ENCODE measurements around the gene ARHGAP15. TPM values are rescaled to one million over a fixed set of nuclear protein-coding genes. Genes with fewer than 3 reads are reported as not detected.

Gene ARHGAP15
- total RNA-seq, 1 donor from 2014 or later: 7.0 TPM

GRCh38 chr2:143649226-143649740 lies 520.1 kb downstream of the ARHGAP15 start:
- no peak for DNase-seq
- Histone ChIP-seq H3K4me3 (no peak overlapping the region), H3K27me3 (ENCODE audit: low read depth) (no peaks in the 10 kb centered on the region), H3K4me1 (no peaks in the 10 kb centered on the region), H3K27ac (replicated peaks) (no peak overlapping the region), H3K36me3 (peaks cover 5% of the 10 kb centered on the region), H3K9me3 (replicated peaks) (peaks cover 25% of the 10 kb centered on the region)
- TF ChIP-seq CTCF (IDR thresholded peaks at IDR 0.05; ENCODE audit: borderline replicate concordance): no peak
- intact Hi-C loops (cut with micrococcal nuclease): no loop called here

GRCh38 chr2:143652692-143653091 lies 523.5 kb downstream of the ARHGAP15 start:
- Histone ChIP-seq H3K27ac (replicated peaks) (no peak overlapping the region), H3K27me3 (ENCODE audit: low read depth) (no peaks in the 10 kb centered on the region), H3K36me3 (peaks cover 5% of the 10 kb centered on the region), H3K4me1 (no peaks in the 10 kb centered on the region), H3K4me3 (no peak overlapping the region), H3K9me3 (replicated peaks) (peaks cover 25% of the 10 kb centered on the region)
- TF ChIP-seq CTCF (IDR thresholded peaks at IDR 0.05; ENCODE audit: borderline replicate concordance): no peak
- no peak for DNase-seq
- intact Hi-C loops (cut with micrococcal nuclease): no loop called here

- H3K27me3 ChIP-seq (ENCODE audit: low read depth): no peaks in the 10 kb centered on the region
- no peaks in the 10 kb centered on the region for H3K4me1 ChIP-seq
- H3K4me3 ChIP-seq: no peak overlapping the region
- no peak for DNase-seq
- intact Hi-C loops (cut with micrococcal nuclease): no loop called here
- TF ChIP-seq CTCF (IDR thresholded peaks at IDR 0.05; ENCODE audit: borderline replicate concordance): no peak
- H3K9me3 ChIP-seq (replicated peaks): no peaks in the 10 kb centered on the region
- H3K36me3 ChIP-seq: no peaks in the 10 kb centered on the region
- H3K27ac ChIP-seq (replicated peaks): no peak overlapping the region
Measured at GRCh38 chr2:143668234-143668633, 539.0 kb downstream of the ARHGAP15 start.

- no peak for TF ChIP-seq CTCF (IDR thresholded peaks at IDR 0.05; ENCODE audit: borderline replicate concordance)
- H3K9me3 ChIP-seq (replicated peaks): no peaks in the 10 kb centered on the region
- DNase-seq: no peak
- intact Hi-C loops (cut with micrococcal nuclease): no loop called here
- no peak overlapping the region for H3K27ac ChIP-seq (replicated peaks)
- H3K4me1 ChIP-seq: no peaks in the 10 kb centered on the region
- no peak overlapping the region for H3K4me3 ChIP-seq
- H3K36me3 ChIP-seq: no peaks in the 10 kb centered on the region
- H3K27me3 ChIP-seq (ENCODE audit: low read depth): no peaks in the 10 kb centered on the region
Measured at GRCh38 chr2:143674051-143674450, 544.8 kb downstream of the ARHGAP15 start.

GRCh38 chr2:143675021-143675420 lies 545.8 kb downstream of the ARHGAP15 start:
- H3K36me3 ChIP-seq: no peaks in the 10 kb centered on the region
- H3K27ac ChIP-seq (replicated peaks): no peak overlapping the region
- H3K9me3 ChIP-seq (replicated peaks): no peaks in the 10 kb centered on the region
- DNase-seq: no peak
- TF ChIP-seq CTCF (IDR thresholded peaks at IDR 0.05; ENCODE audit: borderline replicate concordance): no peak
- H3K27me3 ChIP-seq (ENCODE audit: low read depth): no peaks in the 10 kb centered on the region
- H3K4me1 ChIP-seq: no peaks in the 10 kb centered on the region
- H3K4me3 ChIP-seq: no peak overlapping the region
- intact Hi-C loops (cut with micrococcal nuclease): no loop called here
